HG02943 (cell line): Measurements from ENCODE around the gene GLUD2.

Experiments used
- ATAC-seq: cut with Tn5 transposase; IDR thresholded peaks from one replicate; pipeline ENCODE4 v1.9.1; 2021; ENCODE audit warnings: mild to moderate bottlenecking, low read depth, moderate library complexity; ENCODE audit not compliant: unreplicated experiment

GLUD2 gene

GRCh38 chrX:121093011-121093410, 45.6 kb downstream of the GLUD2 start:
- no peak for ATAC-seq
